SK-N-SH treated with all-trans-retinoic acid at 6 μM for 48 hours (cell line): Measurements from ENCODE around the gene ATP5F1A.
A peak's percentile ranks its signal among the peaks of the same experiment; 100 is the strongest.

Source experiments
- ATAC-seq: fragments of 200-7000 bp; cut with Tn5 transposase; 3 replicates; pipeline ENCODE4 v1.9.1; 2020; ENCODE audit warnings: mild to moderate bottlenecking, moderate library complexity
- ARNTL ChIP-seq: fragments of 450-650 bp; formaldehyde crosslinking; IDR thresholded peaks from 2 replicates; pipeline ENCODE4 v1.5.0; 2020; ENCODE audit warnings: low read depth, mild to moderate bottlenecking, moderate library complexity, borderline replicate concordance
- BACH2 ChIP-seq: fragments of 250-450 bp; sonication (Bioruptor Pico); IDR thresholded peaks from 2 replicates; pipeline ENCODE4 v1.9.0; 2021; ENCODE audit warnings: mild to moderate bottlenecking, borderline replicate concordance
- CREB5 ChIP-seq: fragments of 250-450 bp; sonication (Bioruptor Pico); IDR thresholded peaks from 2 replicates; pipeline ENCODE4 v1.5.1; 2020; ENCODE audit warnings: low read depth, mild to moderate bottlenecking, moderate library complexity
- CSDC2 ChIP-seq: fragments of 250-450 bp; sonication (Bioruptor Pico); IDR thresholded peaks from 2 replicates; pipeline ENCODE4 v1.5.0; 2020; ENCODE audit warnings: mild to moderate bottlenecking, moderate library complexity
- CSRNP3 ChIP-seq: fragments of 250-450 bp; sonication (Bioruptor Pico); IDR thresholded peaks from 2 replicates; pipeline ENCODE4 v1.5.1; 2021; ENCODE audit warnings: mild to moderate bottlenecking, moderate library complexity
- ESRRG ChIP-seq: fragments of 250-450 bp; sonication (Bioruptor Pico); IDR thresholded peaks from 2 replicates; pipeline ENCODE4 v1.6.1; 2021; ENCODE audit warnings: mild to moderate bottlenecking
- GLIS3 ChIP-seq: fragments of 250-450 bp; sonication (Bioruptor Pico); IDR thresholded peaks from 2 replicates; pipeline ENCODE4 v1.5.0; 2020; ENCODE audit warnings: mild to moderate bottlenecking, moderate library complexity
- ISL1 ChIP-seq: fragments of 250-450 bp; sonication (Bioruptor Pico); IDR thresholded peaks from 2 replicates; pipeline ENCODE4 v2.1.2; 2022; ENCODE audit warnings: mild to moderate bottlenecking, moderate library complexity
- PPARA ChIP-seq: fragments of 250-450 bp; sonication (Bioruptor Pico); IDR thresholded peaks from 2 replicates; pipeline ENCODE4 v1.5.0; 2020; ENCODE audit warnings: mild to moderate bottlenecking, borderline replicate concordance
- SNAI2 ChIP-seq: fragments of 250-450 bp; sonication (Bioruptor Pico); IDR thresholded peaks from 2 replicates; pipeline ENCODE4 v1.5.0; 2020; ENCODE audit warnings: mild to moderate bottlenecking, moderate library complexity
- TCF4 ChIP-seq: fragments of 250-450 bp; sonication (Bioruptor Pico); IDR thresholded peaks from 2 replicates; pipeline ENCODE4 v1.8.0; 2021; ENCODE audit warnings: mild to moderate bottlenecking, moderate library complexity, borderline replicate concordance
- TOX ChIP-seq: fragments of 250-450 bp; sonication (Bioruptor Pico); IDR thresholded peaks from 2 replicates; pipeline ENCODE4 v1.8.0; 2021; ENCODE audit warnings: mild to moderate bottlenecking, moderate library complexity, borderline replicate concordance
- ZC3H10 ChIP-seq: fragments of 250-450 bp; sonication (Bioruptor Pico); IDR thresholded peaks from 2 replicates; pipeline ENCODE4 v1.5.1; 2021; ENCODE audit warnings: mild to moderate bottlenecking, moderate library complexity
- ZFP3 ChIP-seq: fragments of 250-450 bp; sonication (Bioruptor Pico); IDR thresholded peaks from 2 replicates; pipeline ENCODE4 v1.5.0; 2020; ENCODE audit warnings: mild to moderate bottlenecking, moderate library complexity
- ZFP30 ChIP-seq: fragments of 450-650 bp; formaldehyde crosslinking; IDR thresholded peaks from 2 replicates; pipeline ENCODE4 v1.5.0; 2022; ENCODE audit warnings: mild to moderate bottlenecking, moderate library complexity
- ZNF70 ChIP-seq: fragments of 450-650 bp; formaldehyde crosslinking; IDR thresholded peaks from 2 replicates; pipeline ENCODE4 v1.5.0; 2020; ENCODE audit warnings: mild to moderate bottlenecking, moderate library complexity
- TF ChIP-seq, protein P1 (sequence below): fragments of 250-450 bp; sonication (Bioruptor Pico); IDR thresholded peaks from 2 replicates; pipeline ENCODE4 v1.8.0; 2020; ENCODE audit warnings: mild to moderate bottlenecking, moderate library complexity, borderline replicate concordance
- TF ChIP-seq, protein P2 (sequence below): fragments of 250-450 bp; sonication (Bioruptor Pico); IDR thresholded peaks from 2 replicates; pipeline ENCODE4 v1.8.0; 2021; ENCODE audit warnings: low read depth, mild to moderate bottlenecking, moderate library complexity, borderline replicate concordance
- TF ChIP-seq, protein P3 (sequence below): fragments of 250-450 bp; sonication (Bioruptor Pico); IDR thresholded peaks from 2 replicates; pipeline ENCODE4 v1.5.0; 2020; ENCODE audit warnings: mild to moderate bottlenecking, moderate library complexity

Gene ATP5F1A

GRCh38 chr18:46097801-46098615, at the start of gene ATP5F1A:
Gene ATP5F1A (minus strand): TSS chr18:46098296. CDS start chr18:46098231, 65 bp downstream.
- TF ChIP-seq, protein P1, sequence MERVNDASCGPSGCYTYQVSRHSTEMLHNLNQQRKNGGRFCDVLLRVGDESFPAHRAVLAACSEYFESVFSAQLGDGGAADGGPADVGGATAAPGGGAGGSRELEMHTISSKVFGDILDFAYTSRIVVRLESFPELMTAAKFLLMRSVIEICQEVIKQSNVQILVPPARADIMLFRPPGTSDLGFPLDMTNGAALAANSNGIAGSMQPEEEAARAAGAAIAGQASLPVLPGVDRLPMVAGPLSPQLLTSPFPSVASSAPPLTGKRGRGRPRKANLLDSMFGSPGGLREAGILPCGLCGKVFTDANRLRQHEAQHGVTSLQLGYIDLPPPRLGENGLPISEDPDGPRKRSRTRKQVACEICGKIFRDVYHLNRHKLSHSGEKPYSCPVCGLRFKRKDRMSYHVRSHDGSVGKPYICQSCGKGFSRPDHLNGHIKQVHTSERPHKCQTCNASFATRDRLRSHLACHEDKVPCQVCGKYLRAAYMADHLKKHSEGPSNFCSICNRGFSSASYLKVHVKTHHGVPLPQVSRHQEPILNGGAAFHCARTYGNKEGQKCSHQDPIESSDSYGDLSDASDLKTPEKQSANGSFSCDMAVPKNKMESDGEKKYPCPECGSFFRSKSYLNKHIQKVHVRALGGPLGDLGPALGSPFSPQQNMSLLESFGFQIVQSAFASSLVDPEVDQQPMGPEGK (CRISPR knock-in tag): peak; percentile 28; the same call in 1 of the 2 replicates
- TF ChIP-seq TCF4 (CRISPR knock-in tag) (peak; percentile 15; the same call in 1 of the 2 replicates), ISL1 (CRISPR knock-in tag) (no peak)
- peak; percentile 93 for ATAC-seq

DNA sequence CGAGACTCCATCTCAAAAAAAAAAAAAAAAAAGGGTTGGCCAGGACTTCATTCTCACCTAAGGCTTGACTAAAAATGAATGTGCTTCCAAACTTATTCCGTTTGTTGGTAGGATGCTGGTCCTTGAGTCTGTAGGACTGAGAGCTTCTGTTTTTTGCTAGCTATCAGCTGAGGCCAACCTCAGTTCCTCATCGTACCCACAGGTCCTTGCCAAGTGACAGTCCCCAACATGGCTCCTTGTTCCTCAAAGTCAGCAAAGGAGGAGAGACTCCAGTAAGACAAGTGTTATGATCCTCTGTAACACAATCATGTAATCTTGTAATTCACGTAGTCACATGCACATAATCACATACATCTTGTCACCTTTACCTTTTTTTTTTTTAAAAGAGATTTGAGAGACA, 43.1 kb upstream of the ATP5F1A start:
- TF ChIP-seq ZFP3 (CRISPR knock-in tag) (no peak), ARNTL (CRISPR knock-in tag) (no peak), BACH2 (CRISPR knock-in tag) (no peak), CSDC2 (CRISPR knock-in tag) (no peak), ESRRG (CRISPR knock-in tag) (no peak), TOX (no peak), ZC3H10 (CRISPR knock-in tag) (no peak), ISL1 (CRISPR knock-in tag) (no peak), PPARA (CRISPR knock-in tag) (no peak), CREB5 (no peak), SNAI2 (no peak), ZFP30 (CRISPR knock-in tag) (no peak), ZNF70 (CRISPR knock-in tag) (no peak), GLIS3 (CRISPR knock-in tag) (no peak), CSRNP3 (CRISPR knock-in tag) (no peak), TCF4 (CRISPR knock-in tag) (no peak)
- TF ChIP-seq, protein P2, sequence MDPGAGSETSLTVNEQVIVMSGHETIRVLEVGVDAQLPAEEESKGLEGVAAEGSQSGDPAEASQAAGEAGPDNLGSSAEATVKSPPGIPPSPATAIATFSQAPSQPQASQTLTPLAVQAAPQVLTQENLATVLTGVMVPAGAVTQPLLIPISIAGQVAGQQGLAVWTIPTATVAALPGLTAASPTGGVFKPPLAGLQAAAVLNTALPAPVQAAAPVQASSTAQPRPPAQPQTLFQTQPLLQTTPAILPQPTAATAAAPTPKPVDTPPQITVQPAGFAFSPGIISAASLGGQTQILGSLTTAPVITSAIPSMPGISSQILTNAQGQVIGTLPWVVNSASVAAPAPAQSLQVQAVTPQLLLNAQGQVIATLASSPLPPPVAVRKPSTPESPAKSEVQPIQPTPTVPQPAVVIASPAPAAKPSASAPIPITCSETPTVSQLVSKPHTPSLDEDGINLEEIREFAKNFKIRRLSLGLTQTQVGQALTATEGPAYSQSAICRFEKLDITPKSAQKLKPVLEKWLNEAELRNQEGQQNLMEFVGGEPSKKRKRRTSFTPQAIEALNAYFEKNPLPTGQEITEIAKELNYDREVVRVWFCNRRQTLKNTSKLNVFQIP (CRISPR knock-in tag): no peak
- TF ChIP-seq, protein P1 (CRISPR knock-in tag): no peak
- TF ChIP-seq, protein P3, sequence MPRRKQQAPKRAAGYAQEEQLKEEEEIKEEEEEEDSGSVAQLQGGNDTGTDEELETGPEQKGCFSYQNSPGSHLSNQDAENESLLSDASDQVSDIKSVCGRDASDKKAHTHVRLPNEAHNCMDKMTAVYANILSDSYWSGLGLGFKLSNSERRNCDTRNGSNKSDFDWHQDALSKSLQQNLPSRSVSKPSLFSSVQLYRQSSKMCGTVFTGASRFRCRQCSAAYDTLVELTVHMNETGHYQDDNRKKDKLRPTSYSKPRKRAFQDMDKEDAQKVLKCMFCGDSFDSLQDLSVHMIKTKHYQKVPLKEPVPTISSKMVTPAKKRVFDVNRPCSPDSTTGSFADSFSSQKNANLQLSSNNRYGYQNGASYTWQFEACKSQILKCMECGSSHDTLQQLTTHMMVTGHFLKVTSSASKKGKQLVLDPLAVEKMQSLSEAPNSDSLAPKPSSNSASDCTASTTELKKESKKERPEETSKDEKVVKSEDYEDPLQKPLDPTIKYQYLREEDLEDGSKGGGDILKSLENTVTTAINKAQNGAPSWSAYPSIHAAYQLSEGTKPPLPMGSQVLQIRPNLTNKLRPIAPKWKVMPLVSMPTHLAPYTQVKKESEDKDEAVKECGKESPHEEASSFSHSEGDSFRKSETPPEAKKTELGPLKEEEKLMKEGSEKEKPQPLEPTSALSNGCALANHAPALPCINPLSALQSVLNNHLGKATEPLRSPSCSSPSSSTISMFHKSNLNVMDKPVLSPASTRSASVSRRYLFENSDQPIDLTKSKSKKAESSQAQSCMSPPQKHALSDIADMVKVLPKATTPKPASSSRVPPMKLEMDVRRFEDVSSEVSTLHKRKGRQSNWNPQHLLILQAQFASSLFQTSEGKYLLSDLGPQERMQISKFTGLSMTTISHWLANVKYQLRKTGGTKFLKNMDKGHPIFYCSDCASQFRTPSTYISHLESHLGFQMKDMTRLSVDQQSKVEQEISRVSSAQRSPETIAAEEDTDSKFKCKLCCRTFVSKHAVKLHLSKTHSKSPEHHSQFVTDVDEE (CRISPR knock-in tag): no peak
- ATAC-seq: no peak
